SK-N-SH treated with all-trans-retinoic acid at 6 μM for 48 hours (cell line): ENCODE data around the gene DCLRE1C.

ENCODE experiments used
- CREB5 ChIP-seq: fragments of 250-450 bp; sonication (Bioruptor Pico); IDR thresholded peaks from 2 replicates; pipeline ENCODE4 v1.5.1; 2020; ENCODE audit warnings: low read depth, mild to moderate bottlenecking, moderate library complexity
- ESRRG ChIP-seq: fragments of 250-450 bp; sonication (Bioruptor Pico); IDR thresholded peaks from 2 replicates; pipeline ENCODE4 v1.6.1; 2021; ENCODE audit warnings: mild to moderate bottlenecking
- ISL1 ChIP-seq: fragments of 250-450 bp; sonication (Bioruptor Pico); IDR thresholded peaks from 2 replicates; pipeline ENCODE4 v2.1.2; 2022; ENCODE audit warnings: mild to moderate bottlenecking, moderate library complexity
- OSR1 ChIP-seq: fragments of 250-450 bp; sonication (Bioruptor Pico); IDR thresholded peaks from 2 replicates; pipeline ENCODE4 v1.8.0; 2022; ENCODE audit warnings: moderate library complexity, mild to moderate bottlenecking, inconsistent platforms
- PATZ1 ChIP-seq: fragments of 250-450 bp; sonication (Bioruptor Pico); IDR thresholded peaks from 2 replicates; pipeline ENCODE4 v1.8.0; 2020; ENCODE audit warnings: mild to moderate bottlenecking, moderate library complexity, borderline replicate concordance
- PPARA ChIP-seq: fragments of 250-450 bp; sonication (Bioruptor Pico); IDR thresholded peaks from 2 replicates; pipeline ENCODE4 v1.5.0; 2020; ENCODE audit warnings: mild to moderate bottlenecking, borderline replicate concordance
- RARB ChIP-seq: fragments of 250-450 bp; sonication (Bioruptor Pico); IDR thresholded peaks from 2 replicates; pipeline ENCODE4 v1.8.0; 2021; ENCODE audit warnings: mild to moderate bottlenecking, moderate library complexity
- SNAI2 ChIP-seq: fragments of 250-450 bp; sonication (Bioruptor Pico); IDR thresholded peaks from 2 replicates; pipeline ENCODE4 v1.5.0; 2020; ENCODE audit warnings: mild to moderate bottlenecking, moderate library complexity
- TOX ChIP-seq: fragments of 250-450 bp; sonication (Bioruptor Pico); IDR thresholded peaks from 2 replicates; pipeline ENCODE4 v1.8.0; 2021; ENCODE audit warnings: mild to moderate bottlenecking, moderate library complexity, borderline replicate concordance
- TSHZ2 ChIP-seq: fragments of 250-450 bp; sonication (Bioruptor Pico); IDR thresholded peaks from 2 replicates; pipeline ENCODE4 v1.5.0; 2020; ENCODE audit warnings: mild to moderate bottlenecking, moderate library complexity
- ZC3H10 ChIP-seq: fragments of 250-450 bp; sonication (Bioruptor Pico); IDR thresholded peaks from 2 replicates; pipeline ENCODE4 v1.5.1; 2021; ENCODE audit warnings: mild to moderate bottlenecking, moderate library complexity
- ZFP3 ChIP-seq: fragments of 250-450 bp; sonication (Bioruptor Pico); IDR thresholded peaks from 2 replicates; pipeline ENCODE4 v1.5.0; 2020; ENCODE audit warnings: mild to moderate bottlenecking, moderate library complexity
- ZFP30 ChIP-seq: fragments of 450-650 bp; formaldehyde crosslinking; IDR thresholded peaks from 2 replicates; pipeline ENCODE4 v1.5.0; 2022; ENCODE audit warnings: mild to moderate bottlenecking, moderate library complexity
- ZNF8 ChIP-seq: fragments of 450-650 bp; formaldehyde crosslinking; IDR thresholded peaks from 2 replicates; pipeline ENCODE4 v1.5.0; 2020; ENCODE audit warnings: mild to moderate bottlenecking, moderate library complexity

GRCh38 chr10:14995964-14996565 is 42.2 kb upstream of the DCLRE1C start:
- TF ChIP-seq ZFP30 (CRISPR knock-in tag) (no peak), ZFP3 (CRISPR knock-in tag) (no peak), ZC3H10 (no peak), PPARA (CRISPR knock-in tag) (no peak), ESRRG (CRISPR knock-in tag) (no peak), PATZ1 (CRISPR knock-in tag) (no peak), SNAI2 (CRISPR knock-in tag) (no peak), TSHZ2 (CRISPR knock-in tag) (no peak), ZNF8 (CRISPR knock-in tag) (no peak), RARB (CRISPR knock-in tag) (no peak), ISL1 (CRISPR knock-in tag) (no peak), OSR1 (no peak), CREB5 (CRISPR knock-in tag) (no peak), TOX (no peak)
